HG03135 (cell line): Measurements from ENCODE around the gene CFAP43.
"Not testable (repeated sequence)": the region's sequence is repeated elsewhere in the genome, so short reads cannot be mapped to it uniquely, and the experiment has no call there.

ENCODE experiments used
- ATAC-seq: cut with Tn5 transposase; IDR thresholded peaks from one replicate; pipeline ENCODE4 v1.9.1; 2021; ENCODE audit warnings: mild to moderate bottlenecking, moderate library complexity; ENCODE audit not compliant: unreplicated experiment

CFAP43 gene

DNA sequence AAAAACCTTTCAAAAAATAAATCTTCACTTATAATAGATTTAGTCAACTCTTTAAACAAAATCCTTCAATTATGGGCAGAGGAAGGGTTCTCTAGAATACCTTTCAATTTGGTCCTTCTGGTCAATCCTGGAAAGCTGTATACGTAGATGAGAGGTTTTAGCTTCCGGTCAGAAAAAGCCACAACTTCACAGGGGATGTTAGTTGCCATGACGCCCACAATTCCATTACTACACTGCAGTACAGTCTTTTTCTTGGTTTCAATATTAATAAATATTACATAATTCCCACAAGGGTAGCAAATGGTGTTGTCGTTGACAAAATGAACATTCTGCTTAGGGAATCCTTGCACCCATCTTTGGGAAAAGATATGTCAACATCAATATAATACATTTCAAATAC is 1.7 kb downstream of the CFAP43 start:
- no peak for ATAC-seq

DNA sequence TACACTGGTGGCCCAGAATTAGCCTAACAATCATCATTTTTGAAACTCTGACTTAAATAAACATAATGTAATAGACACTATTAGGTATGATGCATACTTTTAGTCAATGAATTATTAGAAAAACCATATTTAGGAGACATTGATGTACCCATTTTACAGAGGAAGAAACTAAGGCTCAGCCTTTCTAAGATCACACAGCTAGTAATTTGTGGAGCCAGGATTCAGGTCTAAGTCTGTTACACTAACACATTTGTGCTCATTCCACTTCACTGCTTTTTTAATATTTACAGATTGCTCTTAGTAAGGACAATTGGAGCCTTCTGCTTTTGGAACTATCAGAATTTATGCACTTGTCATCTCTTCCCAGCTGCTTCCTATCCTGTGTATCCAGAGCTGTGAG is 8.9 kb downstream of the CFAP43 start:
- no peak for ATAC-seq

DNA sequence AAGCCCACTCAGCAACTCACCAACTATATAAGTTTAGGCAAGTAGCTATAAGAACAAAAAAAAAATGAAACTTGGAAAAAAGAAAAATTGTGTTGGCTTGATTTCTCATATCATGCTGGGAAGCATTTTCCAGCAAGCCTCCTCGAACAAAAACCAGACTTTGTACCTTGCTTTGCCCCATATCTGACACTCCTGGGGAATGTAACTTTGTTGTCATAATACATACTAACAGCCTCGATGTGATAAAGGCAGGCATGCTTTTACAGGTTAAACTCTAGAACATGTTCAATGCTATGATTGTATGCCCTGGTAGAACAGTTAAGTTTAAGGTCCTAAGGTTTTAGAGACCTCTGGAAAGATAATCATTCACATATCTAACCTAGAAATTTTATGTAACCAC is 11.6 kb downstream of the CFAP43 start:
- ATAC-seq: no peak

DNA sequence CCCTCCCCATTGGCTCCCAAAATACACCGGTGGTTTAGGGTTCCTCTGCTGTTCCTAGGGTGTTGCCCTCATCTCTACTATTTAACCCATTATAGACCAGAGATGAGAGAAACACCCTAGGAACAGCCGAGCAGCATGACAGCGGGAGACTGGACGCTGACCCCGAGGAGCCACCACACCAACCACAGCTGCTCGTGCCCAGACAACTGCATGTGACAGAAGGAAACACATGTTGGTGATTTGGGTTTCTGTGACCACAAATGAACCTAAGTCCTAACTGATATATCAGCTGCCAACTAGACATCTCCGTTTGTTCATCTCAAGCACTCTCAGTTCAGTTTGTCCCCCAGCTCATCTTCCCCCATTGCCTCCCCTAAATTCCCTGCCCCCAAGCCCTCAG is 13.4 kb downstream of the CFAP43 start:
- ATAC-seq: no peak

DNA sequence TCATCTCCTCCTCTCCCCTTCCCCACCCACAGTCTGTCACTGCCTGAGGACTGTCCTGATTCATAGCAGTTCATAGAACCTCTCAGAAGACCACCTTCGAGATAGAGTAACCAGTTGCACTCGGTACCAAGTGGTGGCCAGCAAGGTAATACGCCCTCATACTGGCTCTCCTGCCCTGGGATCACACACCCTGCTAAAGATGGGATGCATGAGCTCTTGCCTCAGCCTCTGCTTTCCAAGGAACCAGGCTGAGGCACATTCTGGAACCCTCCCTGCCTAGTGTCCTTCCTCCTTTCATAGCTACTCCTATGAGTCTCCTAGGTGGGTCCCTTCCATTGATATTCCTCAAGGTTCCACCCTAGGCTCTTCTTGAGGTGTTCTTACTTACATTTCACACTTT is 15.5 kb downstream of the CFAP43 start:
- no peak for ATAC-seq

DNA sequence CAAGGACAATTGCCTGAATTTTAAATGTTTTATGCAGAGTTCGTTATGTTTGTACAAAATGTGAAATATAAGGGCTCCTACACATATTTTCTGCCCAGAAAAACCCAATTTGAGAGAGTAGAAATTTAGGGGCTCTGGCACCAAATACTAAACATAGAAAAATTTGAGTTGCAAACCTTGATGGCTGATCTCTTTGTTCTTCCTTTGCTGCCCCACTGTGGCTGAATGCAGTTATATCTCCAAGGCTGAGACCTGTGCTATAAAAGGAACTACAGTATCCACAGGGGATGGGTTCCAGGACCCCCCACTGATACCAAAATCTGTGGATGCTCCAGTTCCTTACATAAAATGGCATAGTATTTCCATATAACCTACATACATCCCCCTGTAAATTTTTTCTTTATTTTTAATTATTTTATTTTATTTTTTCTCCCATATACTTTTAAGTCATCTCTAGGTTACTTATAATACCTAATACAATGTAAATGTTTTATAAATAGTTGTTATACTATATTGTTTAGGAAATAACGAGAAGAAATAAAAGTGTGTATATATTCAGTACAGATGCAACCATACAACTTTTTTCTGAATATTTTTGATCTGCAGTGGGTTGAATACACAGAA is 22.5 kb downstream of the CFAP43 start:
- ATAC-seq: no peak

DNA sequence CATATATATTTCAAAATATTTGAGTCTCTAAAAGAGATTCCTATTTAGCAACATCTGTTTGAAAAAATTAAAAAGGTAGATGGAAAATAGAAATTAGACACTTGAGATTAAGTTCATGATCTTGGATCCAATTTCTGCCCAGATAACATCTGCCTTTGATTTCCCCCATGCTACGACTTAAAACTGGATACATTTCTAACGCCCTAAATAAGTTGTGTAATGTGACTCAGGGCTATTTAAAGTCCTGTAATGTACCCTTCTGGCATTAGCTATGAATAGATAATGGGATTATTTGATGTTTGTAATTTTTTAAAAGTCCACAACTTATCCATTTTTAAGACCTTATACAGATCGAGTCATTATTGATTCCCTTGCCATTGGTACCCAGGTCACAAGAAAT is 23.4 kb downstream of the CFAP43 start:
- no peak for ATAC-seq

DNA sequence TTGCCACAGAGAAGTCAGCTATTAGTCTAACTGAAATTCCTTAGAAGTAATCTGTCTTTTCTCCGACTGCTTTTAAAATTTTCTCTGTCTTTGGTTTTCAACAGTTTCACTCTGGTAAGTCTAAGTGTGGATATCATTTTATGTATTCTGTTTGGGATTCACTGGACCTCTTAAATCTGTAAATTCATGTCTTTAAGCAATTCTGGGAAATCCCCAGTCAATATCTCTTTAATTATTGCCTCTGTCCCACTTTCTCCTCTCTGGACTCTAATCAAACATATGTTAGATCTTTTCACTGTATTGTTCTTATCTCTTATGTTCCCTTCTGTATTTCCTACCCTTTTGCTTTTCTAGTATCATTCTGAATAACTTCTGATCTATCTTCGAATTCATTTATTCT is 29.9 kb downstream of the CFAP43 start:
- no peak for ATAC-seq

DNA sequence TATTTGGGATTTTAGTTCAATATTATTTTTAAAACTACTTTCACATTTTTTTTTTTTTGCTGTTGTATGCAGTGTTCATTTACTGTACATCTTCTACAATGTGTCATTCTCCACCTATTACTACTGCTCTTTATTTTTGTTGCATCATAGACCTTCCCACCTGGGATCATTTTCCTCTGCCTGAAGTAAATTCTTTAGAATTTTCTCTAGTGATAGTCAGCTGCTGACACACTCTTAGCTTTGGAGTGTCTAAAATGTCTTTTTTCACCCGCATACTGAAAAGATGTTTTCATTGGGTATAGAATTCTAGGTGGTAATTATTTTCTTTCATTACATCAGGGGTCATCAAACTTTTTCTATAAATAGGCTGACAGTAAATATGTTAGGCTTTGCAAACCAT is 30.5 kb downstream of the CFAP43 start:
- ATAC-seq: no peak

DNA sequence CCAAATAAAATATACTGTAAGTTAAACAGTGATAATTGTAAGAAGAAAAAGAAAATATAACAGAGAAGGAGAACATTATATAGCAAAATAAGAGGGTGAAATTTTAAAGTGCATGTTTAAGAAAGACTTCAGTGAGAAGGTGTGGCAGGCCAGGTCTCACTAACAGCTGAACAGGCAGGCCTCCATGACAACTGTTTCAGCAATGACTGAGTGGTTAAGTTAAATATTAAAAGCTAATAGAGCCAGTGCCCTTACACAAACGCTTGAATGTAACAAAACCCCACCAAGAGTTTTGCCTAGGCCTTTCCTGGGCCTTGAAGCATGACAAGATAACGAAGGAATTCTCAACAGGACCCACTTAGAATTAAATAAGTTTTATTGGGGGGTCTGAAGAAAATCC is 32.6 kb downstream of the CFAP43 start:
- no peak for ATAC-seq

DNA sequence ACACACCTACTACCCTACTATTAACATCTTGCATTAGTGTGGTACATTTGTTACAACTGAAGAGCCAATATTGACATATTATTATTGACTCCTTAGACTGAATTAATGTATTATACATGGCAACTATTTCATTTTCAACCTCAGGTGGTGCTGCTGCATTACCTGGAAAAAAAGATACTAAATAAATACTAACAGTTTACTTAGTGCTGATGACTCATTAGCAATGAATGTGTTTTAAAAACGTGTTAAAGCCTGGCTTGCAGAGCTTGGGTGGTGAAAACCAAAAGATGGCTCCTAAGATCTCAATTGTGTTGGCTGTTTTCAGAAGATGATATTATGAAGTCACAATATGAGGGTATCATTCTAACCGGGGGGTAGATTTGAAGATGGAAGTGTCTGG is 34.8 kb downstream of the CFAP43 start:
- no peak for ATAC-seq

DNA sequence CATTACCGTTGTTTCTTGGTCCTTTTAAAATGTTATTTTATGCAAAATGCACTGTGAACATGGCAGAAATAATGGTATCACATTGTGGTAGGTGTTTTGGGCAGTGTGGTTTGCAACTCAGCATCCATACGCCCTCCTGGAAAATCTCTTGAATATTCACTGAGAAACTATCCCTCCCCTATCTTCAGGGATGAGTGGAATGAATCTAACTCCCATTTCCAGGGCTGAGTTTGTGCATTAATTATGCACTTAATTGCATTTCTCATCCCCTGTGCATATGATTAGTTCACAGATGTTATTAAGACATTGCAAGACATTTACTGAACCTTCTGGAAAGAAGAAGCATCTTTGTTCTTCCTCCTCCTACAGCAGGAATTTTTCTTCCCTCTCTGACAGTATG is 36.5 kb downstream of the CFAP43 start:
- ATAC-seq: no peak

DNA sequence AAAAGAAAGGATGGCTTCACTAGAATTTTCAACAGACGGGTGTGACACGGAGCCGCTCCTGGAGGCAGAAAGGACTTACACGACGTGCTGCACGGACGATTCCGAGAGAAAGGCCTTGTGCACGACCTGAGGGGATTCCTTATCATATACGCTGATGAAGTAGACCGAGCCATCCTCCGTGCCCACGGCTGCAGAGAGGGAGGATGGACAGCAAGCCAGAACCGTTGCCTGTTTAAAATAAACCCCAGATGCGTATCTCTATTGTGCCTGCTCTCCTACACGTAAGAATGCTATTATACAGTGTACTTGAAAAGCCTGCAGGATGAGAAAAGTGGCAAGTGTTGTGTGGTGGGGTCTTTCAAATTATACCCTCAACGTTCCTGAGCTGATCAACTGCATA is 38.4 kb downstream of the CFAP43 start:
- no peak for ATAC-seq

DNA sequence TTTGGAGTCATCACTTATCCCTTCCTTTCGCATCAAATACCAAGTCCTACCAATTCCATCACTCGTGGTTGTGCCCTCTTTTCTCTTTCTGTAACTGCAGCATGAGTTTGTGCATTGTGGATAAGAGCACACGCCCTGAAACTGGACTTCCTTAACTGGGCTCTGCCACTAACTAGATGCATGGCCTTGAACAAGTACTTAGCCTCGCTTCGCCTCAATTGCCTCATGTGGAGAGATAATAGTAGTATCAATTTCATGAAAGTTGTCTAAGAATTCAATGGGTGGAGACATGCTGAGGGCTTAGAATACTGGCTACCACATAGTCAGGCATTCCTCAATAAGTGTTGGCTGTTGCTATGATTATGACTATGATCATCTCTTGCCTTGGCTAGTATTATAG is 41.5 kb downstream of the CFAP43 start:
- no peak for ATAC-seq

DNA sequence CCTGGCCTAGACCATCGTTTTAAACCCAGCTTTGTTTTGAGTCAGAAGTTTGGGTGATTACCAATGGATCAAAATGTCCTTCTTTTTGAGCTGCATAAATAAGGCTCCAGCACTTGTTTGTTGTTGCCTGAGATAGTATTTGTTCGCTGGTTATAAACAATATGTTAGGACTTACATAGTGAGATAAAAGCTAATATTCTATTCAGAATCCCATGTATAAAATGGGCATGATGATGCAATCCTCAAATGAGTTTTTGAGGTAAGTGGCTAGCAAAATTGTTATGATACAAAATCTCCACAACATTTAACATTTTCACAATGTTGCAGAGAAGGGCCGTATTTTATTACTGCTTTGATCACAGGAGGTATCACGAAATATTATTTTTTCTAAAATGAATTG is 48.5 kb downstream of the CFAP43 start:
- ATAC-seq: no peak

DNA sequence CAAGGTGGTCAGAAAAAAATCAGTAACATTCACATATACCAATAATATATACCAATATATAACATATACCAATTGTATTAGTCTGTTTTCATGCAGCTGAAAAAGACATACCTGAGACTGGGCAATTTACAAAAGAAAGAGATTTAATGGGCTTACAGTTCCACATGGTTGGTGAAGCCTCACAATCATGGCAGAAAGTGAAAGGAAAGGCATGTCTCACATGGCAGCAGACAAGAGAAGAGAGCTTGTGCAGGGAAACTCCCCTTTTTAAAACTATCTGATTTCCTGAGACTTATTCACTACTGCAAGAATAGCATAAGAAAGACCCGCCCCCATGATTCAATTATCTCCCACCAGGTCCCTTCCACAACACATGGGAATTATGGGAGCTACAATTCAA is 58.0 kb downstream of the CFAP43 start:
- not testable (repeated sequence) for ATAC-seq

DNA sequence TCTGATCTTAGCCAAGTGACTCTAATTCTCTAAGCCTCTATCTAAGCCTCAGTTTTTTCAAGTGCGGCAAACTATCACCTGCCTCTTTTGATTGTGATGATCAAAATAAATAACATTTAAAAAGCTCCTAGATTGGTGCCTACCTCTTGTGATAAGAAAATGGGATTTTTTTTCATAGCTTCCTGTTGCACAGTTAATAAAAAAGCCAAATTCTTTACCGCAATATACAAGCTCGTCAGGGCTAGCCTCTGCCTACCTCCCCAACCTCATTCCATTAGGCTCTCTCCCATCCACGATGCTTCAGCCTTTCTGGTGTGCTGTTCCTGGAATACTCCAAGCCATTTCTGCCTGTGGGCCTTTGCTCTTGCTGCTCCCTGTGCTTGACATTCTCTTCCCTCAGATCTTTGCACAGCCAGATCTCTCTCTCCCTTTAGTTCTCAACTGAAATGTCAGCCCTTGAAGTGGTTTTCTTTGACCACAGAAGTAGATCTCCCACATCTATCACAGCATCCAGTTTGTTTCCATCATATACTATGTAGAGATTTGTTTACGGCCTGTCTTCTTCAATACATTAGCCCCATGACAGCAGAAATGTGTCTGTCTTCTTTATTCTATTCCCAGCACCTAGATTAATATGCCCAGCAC is 61.4 kb downstream of the CFAP43 start:
- ATAC-seq: no peak

DNA sequence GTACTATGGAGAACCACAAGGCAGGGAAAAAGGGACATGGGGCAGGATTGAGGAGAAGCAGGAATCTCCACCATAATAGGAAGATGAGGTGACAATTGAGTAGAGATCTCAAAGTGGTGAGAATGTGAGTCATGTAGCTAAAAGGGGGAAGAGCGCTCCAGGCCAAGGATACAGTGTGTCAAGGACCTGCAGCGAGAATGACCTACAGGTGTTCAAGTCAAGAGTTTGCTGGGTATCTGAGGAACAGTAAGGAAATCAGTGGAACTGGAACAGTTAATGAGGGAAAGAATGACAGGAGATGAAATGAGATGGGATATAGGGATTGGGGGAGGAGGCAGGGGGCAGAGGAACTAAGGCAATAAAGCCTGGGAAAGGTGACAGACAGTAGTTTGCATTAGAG is 76.6 kb downstream of the CFAP43 start:
- ATAC-seq: no peak

DNA sequence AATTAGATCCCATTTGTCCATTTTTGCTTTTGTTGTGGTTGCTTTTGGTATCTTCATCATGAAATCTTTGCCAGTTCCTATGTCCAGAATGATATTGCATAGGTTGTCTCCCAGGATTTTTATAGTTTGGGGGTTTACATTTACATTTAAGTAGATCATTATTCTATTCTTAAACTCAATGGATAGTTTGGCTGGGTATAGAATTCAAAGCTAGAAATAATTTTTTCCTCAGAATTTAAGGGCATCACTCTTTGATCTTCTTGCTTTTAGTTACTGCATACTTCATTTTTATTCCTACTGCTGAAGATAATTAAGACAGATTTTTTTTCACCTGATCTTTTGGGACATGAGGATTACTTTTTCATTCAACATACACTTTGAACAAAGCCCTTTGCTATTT is 80.4 kb downstream of the CFAP43 start:
- no peak for ATAC-seq

DNA sequence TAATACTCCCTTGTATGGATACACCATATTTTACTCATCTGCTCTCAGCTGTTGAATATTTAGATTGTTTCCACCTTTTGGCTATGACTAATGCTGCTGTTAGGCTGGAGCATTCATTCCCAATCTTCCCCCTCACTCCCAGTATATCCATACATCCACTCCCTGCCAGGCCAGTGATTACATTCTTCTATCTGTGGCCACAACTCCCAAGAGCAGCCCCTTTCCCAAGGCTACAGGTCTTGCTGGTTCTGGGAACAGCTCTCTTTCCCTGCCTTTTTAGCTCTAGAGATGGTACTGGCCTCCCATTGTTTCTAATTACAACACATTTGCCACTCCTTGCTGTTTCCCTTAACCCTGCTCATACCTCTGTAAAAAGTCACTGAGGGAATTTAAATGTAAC is 82.0 kb downstream of the CFAP43 start:
- no peak for ATAC-seq

DNA sequence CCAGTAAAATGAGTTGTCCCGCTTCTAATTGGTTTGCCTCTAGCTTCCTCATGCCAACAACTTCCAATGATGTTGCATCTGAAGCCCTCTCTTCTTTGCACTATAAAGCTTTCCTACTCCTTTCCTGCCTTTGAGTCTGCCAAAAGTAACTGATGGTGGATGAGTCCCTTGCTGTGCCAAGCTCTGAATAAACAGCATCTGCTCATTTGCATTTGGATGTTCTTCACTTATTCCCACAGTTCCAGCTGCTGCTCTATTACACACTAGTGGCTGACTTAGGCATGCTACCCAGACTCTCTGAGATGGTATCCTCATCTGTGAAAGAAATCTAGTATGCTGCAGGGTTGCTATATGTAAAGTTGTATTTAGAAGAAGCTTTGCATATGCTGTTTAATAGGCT is 85.3 kb downstream of the CFAP43 start:
- ATAC-seq: no peak

DNA sequence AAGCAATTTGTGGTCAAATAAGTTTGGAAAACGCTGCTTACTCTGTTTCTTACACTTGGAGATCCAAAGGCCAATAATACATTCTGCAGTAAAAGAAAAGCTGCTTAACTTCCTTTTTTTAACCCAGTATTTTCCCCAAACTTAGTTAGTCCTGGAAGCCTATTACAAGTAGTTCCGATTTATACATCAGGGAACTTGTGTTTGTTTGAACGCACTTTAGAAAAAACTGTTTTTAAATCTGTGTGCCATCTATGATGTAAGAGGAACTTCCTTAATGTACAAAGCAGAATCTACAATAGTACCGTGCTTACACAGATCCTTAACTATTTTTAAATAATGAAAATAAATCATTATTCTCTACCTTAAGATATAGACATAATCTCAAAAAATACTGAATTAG is 87.2 kb downstream of the CFAP43 start:
- ATAC-seq: no peak

DNA sequence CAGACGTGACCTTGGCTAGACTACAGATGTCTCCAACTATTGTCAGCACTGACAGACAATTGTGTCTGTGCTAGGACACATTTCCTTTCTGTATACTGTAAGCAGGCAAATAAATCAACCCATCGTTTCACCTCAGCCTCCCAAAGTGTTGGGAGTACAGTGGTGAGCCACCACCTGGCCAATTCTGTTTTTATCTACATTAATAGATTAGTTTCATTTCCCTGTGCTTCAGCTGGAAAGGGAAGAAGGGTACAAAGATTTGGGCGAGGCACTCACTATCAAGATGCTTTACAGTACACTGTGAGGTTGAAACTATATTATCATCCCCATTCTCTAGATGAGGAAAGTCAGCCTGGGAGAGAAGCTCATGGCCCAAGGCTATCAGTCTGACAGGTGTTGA is 88.3 kb downstream of the CFAP43 start:
- no peak for ATAC-seq
